Activated effector memory CD4-positive, alpha-beta T cell treated with Interleukin-2 at 50 U/mL for 16 hours (primary cell): ENCODE measurements around the gene PRAMEF11.
"Not testable (repeated sequence)": the region's sequence is repeated elsewhere in the genome, so short reads cannot be mapped to it uniquely, and the experiment has no call there.

Source experiments
- DNase-seq: peaks from one replicate; pipeline ENCODE4 v3.0.0-alpha.2; 2020

PRAMEF11 gene

DNA sequence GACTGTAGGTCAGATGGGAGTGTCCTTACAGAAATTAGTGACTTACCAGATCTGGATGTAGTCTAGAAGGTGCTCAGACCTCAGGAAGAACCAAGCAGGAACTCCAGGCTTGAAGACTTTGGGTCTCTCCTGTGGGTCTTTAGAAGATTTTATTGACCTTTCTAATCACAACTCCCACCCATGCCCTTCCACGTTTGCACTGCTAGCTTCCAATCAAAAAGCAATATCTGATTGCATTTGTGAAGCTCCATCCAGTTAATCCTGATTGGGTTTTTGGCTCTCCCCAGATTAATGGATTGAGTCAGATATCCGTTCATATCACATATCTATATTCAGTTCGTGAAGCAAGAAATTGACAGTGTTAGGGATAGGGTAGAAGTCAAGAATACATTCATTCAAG, at the start of gene PRAMEF11:
Gene PRAMEF11 (minus strand): TSS at position 101 of the 400 bp plus-strand sequence. CDS start 2,621 bp downstream, outside the sequence.
- not testable (repeated sequence) for DNase-seq

DNA sequence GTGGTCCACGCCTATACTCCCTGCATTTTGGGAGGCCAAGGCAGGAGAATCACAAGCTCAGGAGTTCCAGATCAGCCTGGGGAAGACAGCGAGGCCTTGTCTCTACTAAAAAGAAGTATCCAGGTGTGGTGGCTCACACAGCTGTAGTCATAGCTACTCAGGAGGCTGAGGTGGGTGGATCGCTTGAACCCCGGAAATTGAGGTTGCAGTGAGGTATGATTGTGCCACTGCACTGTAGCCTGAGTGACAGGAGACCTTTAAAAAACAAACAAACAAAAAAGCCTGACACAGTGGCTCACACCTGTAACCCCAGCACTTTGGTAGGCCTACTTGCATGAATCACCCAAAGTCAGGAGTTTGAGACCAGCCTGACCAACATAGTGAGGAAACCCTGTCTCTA, 47.2 kb upstream of the PRAMEF11 start:
- not testable (repeated sequence) for DNase-seq

DNA sequence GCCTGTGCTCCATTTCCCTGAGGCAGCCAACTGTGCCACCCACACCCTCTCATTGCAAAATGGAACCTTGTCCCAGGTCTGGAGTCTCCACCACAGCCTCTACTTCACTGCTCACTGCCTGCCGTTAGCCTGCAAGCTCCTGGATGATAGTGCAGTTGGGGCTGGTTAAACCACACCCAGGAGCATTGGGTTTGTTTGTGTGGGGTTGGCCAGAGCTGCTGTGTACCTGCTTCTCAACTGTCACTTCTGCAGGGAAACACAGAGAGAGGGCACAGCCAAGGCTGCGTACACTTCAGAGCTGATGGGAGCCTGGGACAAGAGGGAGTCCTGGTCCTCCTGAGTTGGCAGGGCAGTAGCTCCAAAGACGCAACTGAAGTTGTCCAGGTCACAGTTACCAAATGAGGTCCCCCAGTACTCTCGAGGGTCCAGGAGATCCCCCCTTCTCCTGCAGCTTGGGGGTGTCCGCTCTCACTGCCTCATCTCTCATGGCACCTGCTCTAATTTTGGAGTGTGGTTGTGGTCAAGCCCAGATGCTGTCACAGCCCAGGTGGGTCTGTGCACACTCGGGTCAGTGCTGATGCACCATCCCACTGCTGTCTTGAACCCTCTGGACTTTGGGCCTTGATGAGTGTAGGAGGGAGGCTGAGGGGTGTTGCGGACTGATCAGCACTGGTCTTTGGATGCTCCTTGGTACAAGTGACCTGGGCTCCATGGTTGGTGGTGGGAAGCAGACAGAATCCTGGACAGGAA, 32.1 kb upstream of the PRAMEF11 start:
- not testable (repeated sequence) for DNase-seq

DNA sequence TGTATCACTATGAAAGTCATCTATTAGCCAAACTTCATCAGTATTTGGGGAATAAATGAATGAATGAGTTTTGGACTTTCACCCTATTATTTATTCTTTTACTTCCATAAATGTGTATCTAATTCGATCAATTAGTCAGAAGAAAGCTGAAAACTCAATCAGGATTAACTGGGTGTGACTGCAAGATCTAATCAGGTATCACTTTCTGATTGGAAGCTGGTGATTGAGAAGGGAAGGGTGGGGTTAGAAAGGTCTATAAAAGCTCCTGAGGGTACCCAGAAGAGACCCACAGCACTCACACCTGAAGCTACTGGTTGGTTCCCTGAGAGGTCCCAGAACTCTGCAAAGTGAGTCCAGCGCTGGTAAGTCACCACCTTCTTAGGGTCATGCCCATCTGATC, 25.6 kb upstream of the PRAMEF11 start, which contains the start of gene PRAMEF2:
Gene PRAMEF2 (plus strand): TSS at position 301 of the 400 bp plus-strand sequence. CDS start 1,924 bp downstream, outside the sequence.
- DNase-seq = not testable (repeated sequence)

DNA sequence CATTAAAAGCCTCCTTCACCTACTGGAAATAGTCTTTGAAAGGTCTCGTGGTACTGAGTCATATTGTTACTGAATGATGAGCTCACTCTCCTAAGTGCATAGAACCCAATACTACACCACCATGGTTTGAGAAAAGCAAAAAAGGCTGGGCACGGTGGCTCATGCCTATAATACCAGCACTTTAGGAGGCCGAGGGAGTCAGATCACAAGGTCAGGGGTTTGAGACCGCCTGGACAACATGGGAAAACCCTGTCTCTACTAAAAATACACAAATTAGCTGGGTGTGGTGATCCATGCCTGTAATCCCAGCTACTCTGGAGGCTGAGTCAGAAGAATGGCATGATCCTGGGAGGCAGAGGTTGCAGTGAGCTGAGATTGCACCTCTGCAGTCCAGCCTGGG, 20.6 kb upstream of the PRAMEF11 start:
- DNase-seq = no peak

DNA sequence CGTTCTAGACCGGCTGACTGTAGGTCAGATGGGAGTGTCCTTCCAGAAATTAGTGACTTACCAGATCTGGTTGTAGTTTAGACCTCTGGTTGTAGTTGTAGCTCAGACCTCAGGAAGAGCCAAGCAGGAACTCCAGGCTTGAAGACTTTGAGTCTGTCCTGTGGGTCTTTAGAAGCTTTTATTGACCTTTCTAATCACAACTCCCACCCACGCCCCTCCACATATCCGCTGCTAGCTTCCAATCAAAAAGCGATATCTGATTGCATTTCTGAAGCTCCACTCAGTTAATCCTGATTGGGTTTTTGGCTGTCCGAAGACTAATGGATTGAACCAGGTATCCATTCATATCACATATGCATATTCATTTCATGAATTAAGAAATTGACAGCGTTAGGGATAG, 17.4 kb upstream of the PRAMEF11 start, which contains the start of gene HNRNPCL1:
Gene HNRNPCL1 (minus strand): TSS at position 101 of the 400 bp plus-strand sequence. CDS start 431 bp downstream, outside the sequence.
- DNase-seq = not testable (repeated sequence)

DNA sequence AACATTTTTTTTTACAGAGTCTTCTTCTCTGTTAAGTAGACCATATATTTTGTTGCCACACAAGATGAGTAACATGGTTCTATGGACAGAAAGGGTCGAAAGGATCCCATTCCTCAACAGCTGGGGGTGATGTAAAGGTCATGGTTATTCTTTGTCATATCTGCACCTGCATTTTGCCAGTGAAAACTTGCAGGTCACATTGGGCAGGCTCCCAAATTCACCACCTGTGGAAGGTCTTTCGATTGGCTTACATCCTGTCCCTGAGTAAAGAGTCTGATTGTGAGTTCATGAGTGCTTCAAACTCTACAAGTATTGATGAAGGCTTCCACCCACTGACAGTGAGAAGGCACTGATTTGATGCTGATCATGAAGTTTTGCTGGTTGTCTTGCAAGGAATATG, 2.0 kb upstream of the PRAMEF11 start:
- DNase-seq = not testable (repeated sequence)

DNA sequence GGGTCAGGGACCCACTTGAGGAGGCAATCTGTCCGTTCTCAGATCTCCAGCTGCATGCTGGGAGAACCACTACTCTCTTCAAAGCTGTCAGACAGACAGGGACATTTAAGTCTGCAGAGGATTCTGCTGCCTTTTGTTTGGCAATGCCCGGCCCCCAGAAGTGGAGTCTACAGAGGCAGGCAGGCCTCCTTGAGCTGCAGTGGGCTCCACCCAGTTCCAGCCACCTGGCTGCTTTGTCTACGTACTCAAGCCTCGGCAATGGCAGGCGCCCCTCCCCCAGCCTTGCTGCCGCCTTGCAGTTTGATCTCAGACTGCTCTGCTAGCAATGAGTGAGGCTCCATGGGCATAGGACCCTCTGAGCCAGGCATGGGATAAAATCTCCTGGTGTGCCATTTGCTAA, 12.1 kb downstream of the PRAMEF11 start:
- DNase-seq = not testable (repeated sequence)

DNA sequence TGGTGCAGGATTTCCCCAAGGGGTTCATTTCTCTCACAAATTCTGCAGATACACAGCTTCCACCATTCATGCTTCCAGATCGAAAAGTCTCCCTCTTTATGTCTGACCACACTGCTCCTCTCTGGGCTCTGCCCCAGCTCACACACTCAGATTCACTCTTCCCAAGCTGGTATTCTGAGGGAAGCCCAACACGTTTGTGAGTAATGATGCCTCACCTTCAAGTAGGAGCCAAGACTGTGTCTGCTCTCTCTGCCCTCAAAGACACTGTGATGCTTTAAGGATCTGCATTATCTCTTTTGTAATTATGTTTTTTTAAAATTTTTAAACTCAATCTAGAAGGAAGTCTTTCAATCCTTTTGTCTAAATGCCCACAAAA, 19.8 kb downstream of the PRAMEF11 start:
- no peak for DNase-seq

DNA sequence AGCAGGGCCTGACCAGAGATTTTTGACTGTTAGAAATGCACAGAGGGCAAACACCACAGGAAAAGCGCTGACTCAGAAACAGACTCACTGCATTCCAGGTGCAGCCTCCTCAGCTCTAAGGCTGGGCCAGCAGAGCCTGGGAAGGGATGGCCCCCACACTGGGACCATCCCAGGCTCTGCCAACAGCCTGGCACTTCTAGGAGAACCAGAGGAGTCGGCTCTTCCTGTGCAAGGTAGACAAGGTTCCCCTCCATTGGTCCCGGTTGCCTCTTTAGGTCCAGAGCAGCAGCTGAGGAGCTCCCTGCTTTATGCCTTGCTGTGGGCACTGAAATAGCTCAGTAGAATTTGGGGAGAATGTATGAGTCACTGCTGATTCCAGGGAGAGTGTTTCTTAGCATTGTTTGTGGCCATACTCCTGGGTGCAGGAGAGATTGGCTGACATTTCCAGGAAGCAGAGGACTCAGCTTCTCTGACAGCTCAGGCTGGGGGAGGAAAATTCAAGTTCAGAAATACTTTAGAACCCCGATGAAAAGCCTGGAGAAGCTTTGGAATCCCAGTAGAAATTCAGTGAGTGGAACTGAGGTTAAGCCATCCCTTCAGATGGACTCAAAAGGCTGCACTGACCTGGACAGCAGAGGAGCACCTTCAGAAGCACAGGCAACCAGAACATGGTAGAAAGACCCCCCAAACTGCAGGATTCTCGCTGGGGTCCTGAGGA, 20.4 kb downstream of the PRAMEF11 start:
- DNase-seq = no peak

DNA sequence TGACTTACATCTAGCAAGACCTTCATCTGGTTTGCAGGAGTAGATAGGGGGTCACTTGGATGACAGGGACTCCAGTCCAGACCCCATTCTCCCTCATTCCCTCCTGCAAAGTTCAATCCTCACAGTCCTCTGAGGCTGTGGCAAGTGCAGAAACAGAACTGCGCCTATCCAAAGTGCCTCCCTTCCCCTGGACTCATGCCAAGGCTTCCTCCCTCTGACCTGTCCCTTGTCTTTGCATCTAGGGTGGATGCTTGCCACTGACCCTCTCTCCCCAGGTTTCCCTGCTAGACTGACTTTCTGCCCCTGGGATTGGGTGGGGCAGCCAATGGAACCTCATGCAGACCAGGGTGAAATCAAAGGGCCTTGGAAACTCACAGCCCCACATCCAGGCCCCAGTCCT, 21.3 kb downstream of the PRAMEF11 start:
- DNase-seq = no peak

DNA sequence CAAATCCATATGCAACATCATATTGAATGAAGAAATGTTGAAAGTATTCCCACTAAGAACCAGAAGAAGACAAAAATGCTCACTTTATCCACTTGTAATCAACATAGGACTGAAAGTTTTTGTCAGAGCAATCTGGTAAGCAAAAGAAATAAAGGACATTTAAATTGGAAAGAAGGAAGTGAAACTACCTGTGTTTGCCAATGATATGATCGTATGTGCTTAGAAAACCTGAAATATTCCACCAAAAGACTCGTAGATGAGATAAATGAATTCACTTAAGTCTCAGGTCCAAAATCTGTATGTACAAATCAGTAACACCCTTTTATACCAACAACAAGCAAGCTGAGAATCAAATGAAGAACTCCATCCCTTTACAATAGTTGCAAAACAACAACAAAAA, 31.5 kb downstream of the PRAMEF11 start:
- DNase-seq = no peak

DNA sequence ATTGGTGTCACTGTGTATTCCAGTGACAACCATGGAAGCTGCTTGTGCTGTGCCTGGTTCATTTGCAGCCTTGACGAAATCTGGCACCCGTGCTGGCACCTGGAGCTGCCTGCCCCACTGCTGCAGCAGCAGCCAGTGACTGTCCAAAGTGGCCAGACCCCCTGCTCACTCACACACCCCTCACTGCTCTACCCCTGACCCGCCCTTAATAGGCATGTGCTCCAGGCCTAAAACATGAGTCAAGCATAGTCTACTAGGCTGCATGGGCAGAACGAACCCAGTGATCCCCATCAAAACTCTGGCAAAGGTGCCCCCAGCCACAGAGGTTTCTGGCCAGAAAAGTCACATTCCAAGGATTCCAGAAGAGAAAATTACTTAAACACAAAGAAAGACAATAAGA, 32.3 kb downstream of the PRAMEF11 start:
- no peak for DNase-seq

DNA sequence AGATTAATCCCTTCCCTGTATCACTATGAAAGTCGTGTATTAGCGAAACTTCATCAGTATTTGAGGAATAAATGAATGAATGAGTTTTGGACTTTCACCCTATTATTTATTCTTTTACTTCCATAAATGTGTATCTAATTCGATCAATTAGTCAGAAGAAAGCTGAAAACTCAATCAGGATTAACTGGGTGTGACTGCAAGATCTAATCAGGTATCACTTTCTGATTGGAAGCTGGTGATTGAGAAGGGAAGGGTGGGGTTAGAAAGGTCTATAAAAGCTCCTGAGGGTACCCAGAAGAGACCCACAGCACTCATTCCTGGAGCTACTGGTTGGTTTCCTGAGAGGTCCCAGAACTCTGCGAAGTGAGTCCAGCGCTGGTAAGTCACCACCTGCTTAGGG, 40.1 kb downstream of the PRAMEF11 start, which contains the start of gene PRAMEF1:
Gene PRAMEF1 (plus strand): TSS at position 301 of the 400 bp plus-strand sequence. CDS start 1,831 bp downstream, outside the sequence.
- DNase-seq = not testable (repeated sequence)

DNA sequence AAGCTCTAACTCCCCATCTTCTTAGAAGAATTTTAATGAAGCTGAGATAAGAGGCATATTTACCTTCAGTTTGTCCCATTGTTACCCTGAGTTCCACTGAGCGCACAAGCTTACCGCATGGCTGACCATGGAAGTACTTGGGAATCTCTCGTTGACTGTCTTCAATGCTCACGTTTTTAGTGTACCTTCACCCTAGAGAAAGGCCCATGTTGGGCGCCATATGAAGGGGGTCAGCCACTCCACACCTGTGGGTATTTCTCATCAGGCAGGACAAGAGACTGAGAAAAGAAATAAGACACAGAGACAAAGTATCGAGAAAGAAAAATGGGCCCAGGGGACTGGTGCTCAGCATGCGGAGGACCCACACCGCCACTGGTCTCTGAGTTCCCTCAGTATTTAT, 46.5 kb downstream of the PRAMEF11 start:
- DNase-seq = not testable (repeated sequence)

DNA sequence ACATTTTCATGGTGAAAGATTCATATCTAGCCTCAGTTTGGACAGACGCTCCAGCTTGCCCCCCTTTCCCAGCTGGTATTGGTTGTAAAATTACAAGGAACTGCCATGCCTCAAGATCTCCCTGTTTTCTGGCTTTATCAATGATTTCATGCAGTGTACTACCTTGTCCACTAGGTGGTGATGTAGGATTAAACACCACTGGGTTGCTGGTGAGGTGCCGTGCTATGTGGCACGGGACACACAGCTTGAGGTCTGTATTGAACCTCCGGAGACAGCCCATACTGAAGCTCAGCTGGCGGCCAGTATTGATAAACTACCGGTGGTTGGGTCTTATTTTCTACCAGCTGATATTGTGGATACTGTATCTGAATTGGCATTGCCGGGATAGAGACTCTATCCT, 47.4 kb downstream of the PRAMEF11 start:
- DNase-seq = not testable (repeated sequence)

DNA sequence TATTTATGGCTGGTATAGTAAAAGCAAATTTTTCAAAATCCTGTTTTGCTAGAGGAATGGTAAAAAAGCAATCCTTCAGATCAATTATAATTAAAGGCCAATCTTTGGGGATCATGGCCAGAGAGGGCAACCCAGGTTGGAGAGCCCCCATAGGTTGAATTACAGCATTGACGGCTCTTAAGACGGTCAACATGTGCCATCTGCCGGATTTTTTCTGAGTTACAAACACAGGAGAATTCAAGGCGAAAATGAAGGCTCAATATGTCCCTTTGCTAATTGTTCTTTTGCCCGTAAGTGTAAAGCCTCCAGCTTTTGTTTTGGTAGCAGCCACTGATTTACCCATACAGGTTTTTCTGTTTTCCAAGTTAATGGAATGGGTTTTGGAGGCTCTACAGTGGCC, 49.7 kb downstream of the PRAMEF11 start:
- DNase-seq = not testable (repeated sequence)

DNA sequence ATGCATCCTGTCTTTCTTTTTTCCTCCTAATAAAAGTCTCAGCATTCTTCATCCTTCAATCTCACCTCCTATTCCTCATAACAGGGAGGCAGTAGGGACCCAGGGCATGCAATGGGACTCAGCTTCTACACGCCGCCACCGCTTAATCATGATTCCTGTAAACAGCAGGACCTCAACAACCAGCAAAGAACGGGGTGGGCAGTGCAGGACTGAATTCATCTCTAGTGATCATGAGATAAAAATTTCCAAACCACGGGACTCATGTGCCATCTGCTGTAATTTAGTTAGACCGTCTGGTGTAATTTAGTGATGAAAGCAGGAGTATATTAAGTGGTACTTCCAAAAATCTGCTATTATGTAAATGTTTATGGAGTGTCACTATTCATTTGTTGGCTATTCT, 52.3 kb downstream of the PRAMEF11 start:
- DNase-seq = no peak

DNA sequence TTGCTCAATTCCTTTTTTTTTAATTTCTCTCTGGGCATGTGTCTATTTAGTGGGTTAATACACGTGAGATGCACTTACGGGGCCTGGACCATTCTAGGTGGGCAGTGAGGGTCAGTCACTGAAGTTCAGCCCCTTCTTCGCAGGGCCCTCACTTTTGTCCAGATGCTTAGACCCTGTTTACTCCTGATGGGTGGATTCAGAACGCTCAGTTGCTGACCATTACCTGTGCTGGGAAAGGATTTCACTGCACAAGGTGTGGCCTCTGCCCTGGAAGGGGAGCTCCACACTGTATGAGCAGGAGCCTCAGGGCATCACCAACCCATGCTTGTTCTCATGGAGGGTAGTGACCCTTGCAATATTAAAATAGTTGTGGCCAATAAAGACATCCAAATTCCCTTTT, 53.1 kb downstream of the PRAMEF11 start:
- no peak for DNase-seq

DNA sequence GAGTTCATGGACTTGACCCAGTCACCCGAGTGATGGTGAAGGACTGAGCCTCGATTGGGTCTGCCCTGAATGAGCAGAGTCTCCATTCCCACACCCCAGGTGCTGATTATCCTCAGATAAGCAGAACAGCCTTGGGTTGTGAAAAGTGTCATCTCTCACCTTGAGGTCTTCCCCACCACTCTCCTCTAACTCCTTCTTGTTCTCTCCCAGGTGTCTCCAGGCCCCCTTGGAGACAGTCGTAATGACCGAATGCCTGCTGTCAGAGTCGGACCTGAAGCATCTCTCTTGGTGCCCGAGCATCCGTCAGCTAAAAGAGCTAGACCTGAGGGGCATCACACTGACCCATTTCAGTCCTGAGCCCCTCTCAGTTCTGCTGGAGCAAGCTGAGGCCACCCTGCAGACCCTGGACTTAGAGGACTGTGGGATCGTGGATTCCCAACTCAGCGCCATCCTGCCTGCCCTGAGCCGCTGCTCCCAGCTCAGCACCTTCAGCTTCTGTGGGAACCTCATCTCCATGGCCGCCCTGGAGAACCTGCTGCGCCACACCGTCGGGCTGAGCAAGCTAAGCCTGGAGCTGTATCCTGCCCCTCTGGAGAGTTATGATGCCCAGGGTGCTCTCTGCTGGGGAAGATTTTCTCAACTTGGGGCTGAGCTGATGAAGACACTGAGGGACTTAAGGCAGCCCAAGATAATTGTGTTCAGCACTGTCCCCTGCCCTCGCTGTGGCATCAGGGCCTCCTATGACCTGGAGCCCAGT, 54.2 kb downstream of the PRAMEF11 start:
- DNase-seq = no peak

DNA sequence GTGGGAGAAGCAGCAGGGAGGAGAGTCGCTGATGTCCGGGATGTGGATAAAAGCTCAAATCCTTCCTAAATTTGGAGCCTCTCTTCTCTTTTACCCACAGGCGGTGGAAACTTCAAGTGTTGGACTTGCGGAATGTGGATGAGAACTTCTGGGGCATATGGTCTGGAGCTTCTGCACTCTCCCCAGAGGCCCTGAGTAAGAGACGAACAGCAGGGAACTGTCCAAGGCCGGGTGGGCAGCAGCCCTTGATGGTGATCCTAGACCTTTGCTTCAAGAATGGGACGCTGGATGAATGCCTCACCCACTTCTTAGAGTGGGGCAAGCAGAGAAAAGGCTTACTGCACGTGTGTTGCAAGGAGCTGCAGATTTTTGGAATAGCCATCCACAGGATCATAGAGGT, 55.8 kb downstream of the PRAMEF11 start:
- no peak for DNase-seq

DNA sequence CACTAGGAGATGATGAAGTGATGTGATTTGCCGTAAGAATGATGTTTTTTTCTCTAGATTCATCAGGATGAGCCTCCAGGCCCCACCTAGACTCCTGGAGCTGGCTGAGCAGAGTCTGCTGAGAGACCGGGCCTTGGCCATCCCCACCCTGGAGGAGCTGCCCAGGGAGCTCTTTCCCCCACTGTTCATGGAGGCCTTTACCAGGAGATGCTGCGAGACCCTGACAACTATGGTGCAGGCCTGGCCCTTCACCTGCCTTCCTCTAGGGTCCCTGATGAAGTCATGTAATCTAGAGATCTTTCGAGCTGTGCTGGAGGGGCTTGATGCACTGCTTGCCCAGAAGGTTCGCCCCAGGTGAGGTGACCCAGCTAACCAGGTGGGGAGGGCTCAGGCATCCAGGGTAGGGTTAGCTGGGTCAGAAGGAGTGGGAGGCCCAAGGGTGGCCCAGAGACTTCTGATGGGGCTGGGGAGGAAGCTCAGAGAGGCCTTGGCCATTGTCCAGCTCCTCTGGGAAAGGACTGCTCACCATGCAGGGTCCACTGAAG, 56.3 kb downstream of the PRAMEF11 start:
- no peak for DNase-seq
